ENCODE measurements around the gene PKNOX2.

The PKNOX2 gene

GRCh38 chr11:125164422-125165110, at the start of gene PKNOX2:
Gene PKNOX2 (plus strand): TSS chr11:125164751. CDS start chr11:125351306, 186,555 bp downstream.
- DNase-seq: peak in 54 of 56 donors; percentile 28 to 92 (median 76)

GRCh38 chr11:125117429-125117828, 47.1 kb upstream of the PKNOX2 start:
- no peak for DNase-seq

- DNase-seq: no peak
Observed at GRCh38 chr11:125123194-125123946, 41.2 kb upstream of the PKNOX2 start.

- DNase-seq: peak in 15 of 56 donors; percentile 4 to 44 (median 17)
Observed at GRCh38 chr11:125123947-125124617, 40.5 kb upstream of the PKNOX2 start.

- no peak for DNase-seq
Observed at GRCh38 chr11:125124618-125124992, 39.9 kb upstream of the PKNOX2 start.

- no peak for DNase-seq
Observed at GRCh38 chr11:125128450-125128849, 36.1 kb upstream of the PKNOX2 start.

GRCh38 chr11:125129316-125129993, 35.1 kb upstream of the PKNOX2 start:
- DNase-seq: no peak

GRCh38 chr11:125132071-125132470, 32.5 kb upstream of the PKNOX2 start:
- DNase-seq: no peak

GRCh38 chr11:125132596-125132995, 32.0 kb upstream of the PKNOX2 start:
- DNase-seq: no peak

GRCh38 chr11:125136001-125136400, 28.6 kb upstream of the PKNOX2 start:
- DNase-seq: no peak

GRCh38 chr11:125138966-125139365, 25.6 kb upstream of the PKNOX2 start:
- no peak for DNase-seq

GRCh38 chr11:125139778-125140177, 24.8 kb upstream of the PKNOX2 start:
- no peak for DNase-seq

GRCh38 chr11:125140233-125140632, 24.3 kb upstream of the PKNOX2 start:
- no peak for DNase-seq

- DNase-seq: no peak
Observed at GRCh38 chr11:125141178-125141577, 23.4 kb upstream of the PKNOX2 start.

- DNase-seq: peak in 31 of 56 donors; percentile 5 to 70 (median 24)
Observed at GRCh38 chr11:125141686-125142535, 22.6 kb upstream of the PKNOX2 start.

GRCh38 chr11:125146232-125146631, 18.3 kb upstream of the PKNOX2 start:
- no peak for DNase-seq

- no peak for DNase-seq
Observed at GRCh38 chr11:125147280-125147679, 17.3 kb upstream of the PKNOX2 start.

- DNase-seq: no peak
Observed at GRCh38 chr11:125148011-125148410, 16.5 kb upstream of the PKNOX2 start.

GRCh38 chr11:125148743-125149142, 15.8 kb upstream of the PKNOX2 start:
- DNase-seq: no peak

GRCh38 chr11:125153837-125154236, 10.7 kb upstream of the PKNOX2 start:
- DNase-seq: no peak

All from nucleus accumbens (tissue), 56 donors.